PC-3 (cell line): ENCODE measurements around the gene GTF2B.

ENCODE experiments used
- CTCF ChIP-seq: fragments of 300-600 bp; sonication (generic); conservative IDR thresholded peaks from 2 replicates; pipeline ENCODE4 v1.5.1; 2017; ENCODE audit warnings: antibody characterized with exemption, low read depth, mild to moderate bottlenecking, low read length
- EZH2phosphoT487 ChIP-seq: fragments of 300-600 bp; sonication (generic); IDR thresholded peaks from 2 replicates; pipeline ENCODE4 v1.6.1; 2018; ENCODE audit warnings: mild to moderate bottlenecking, antibody characterized with exemption, low read length, borderline replicate concordance

- TF ChIP-seq CTCF (peak; percentile 70), EZH2phosphoT487 (no peak)
These were observed 14.0 kb downstream of the GTF2B start for GRCh38 chr1:88877382-88877825.
